ACHN (cell line): Measurements from ENCODE around the gene SLC24A3.

ENCODE experiments used
- DNase-seq: peaks from one replicate; pipeline ENCODE4 v3.0.0-alpha.2; 2015
- in situ Hi-C: cut with HindIII; loops from 2 replicates; pipeline ENCODE4 v1.10.0; 2017; ENCODE audit warnings: low sequenced_read_pairs, low pct_ligation_motif_present, low pct_unique_long_range_greater_than_20kb

Gene SLC24A3

GRCh38 chr20:19457611-19458010, 245.2 kb downstream of the SLC24A3 start:
- DNase-seq, result no peak
- in situ Hi-C loops, result no loop called here

- DNase-seq, result no peak
- in situ Hi-C loops, result no loop called here
Observed at GRCh38 chr20:19460386-19460785, 247.9 kb downstream of the SLC24A3 start.

- in situ Hi-C loops, result no loop called here
- no peak for DNase-seq
Observed at GRCh38 chr20:19462491-19462890, 250.0 kb downstream of the SLC24A3 start.

- no peak for DNase-seq
Observed at GRCh38 chr20:19463597-19463996, 251.2 kb downstream of the SLC24A3 start.

GRCh38 chr20:19465536-19465935, 253.1 kb downstream of the SLC24A3 start:
- DNase-seq, result no peak
- in situ Hi-C loops, result no loop called here

More at GRCh38 chr20:19463597-19463996, 251.2 kb downstream of the SLC24A3 start:
- in situ Hi-C loops, result no loop called here

- no peak for DNase-seq
- in situ Hi-C loops, result no loop called here
Observed at GRCh38 chr20:19466206-19466928, 253.9 kb downstream of the SLC24A3 start.

- in situ Hi-C loops, result no loop called here
- DNase-seq, result no peak
Observed at GRCh38 chr20:19473216-19473921, 260.9 kb downstream of the SLC24A3 start.

GRCh38 chr20:19473922-19474286, 261.5 kb downstream of the SLC24A3 start:
- no peak for DNase-seq
- in situ Hi-C loops, result no loop called here

GRCh38 chr20:19478320-19478895, 266.0 kb downstream of the SLC24A3 start:
- in situ Hi-C loops, result no loop called here
- no peak for DNase-seq

GRCh38 chr20:19482726-19483125, 270.3 kb downstream of the SLC24A3 start:
- in situ Hi-C loops, result no loop called here
- DNase-seq, result no peak

- in situ Hi-C loops, result no loop called here
Observed at GRCh38 chr20:19483309-19483708, 270.9 kb downstream of the SLC24A3 start.

GRCh38 chr20:19486446-19486845, 274.0 kb downstream of the SLC24A3 start:
- in situ Hi-C loops, result no loop called here

More at GRCh38 chr20:19483309-19483708, 270.9 kb downstream of the SLC24A3 start:
- DNase-seq, result no peak

GRCh38 chr20:19487420-19487819, 275.0 kb downstream of the SLC24A3 start:
- DNase-seq, result no peak
- in situ Hi-C loops, result no loop called here

More at GRCh38 chr20:19486446-19486845, 274.0 kb downstream of the SLC24A3 start:
- no peak for DNase-seq

- in situ Hi-C loops, result no loop called here
- no peak for DNase-seq
Observed at GRCh38 chr20:19491241-19491640, 278.8 kb downstream of the SLC24A3 start.

GRCh38 chr20:19492116-19492515, 279.7 kb downstream of the SLC24A3 start:
- DNase-seq, result no peak
- in situ Hi-C loops, result no loop called here

GRCh38 chr20:19492687-19493336, 280.4 kb downstream of the SLC24A3 start:
- DNase-seq, result no peak

GRCh38 chr20:19493794-19494495, 281.5 kb downstream of the SLC24A3 start:
- in situ Hi-C loops, result no loop called here
- no peak for DNase-seq

More at GRCh38 chr20:19492687-19493336, 280.4 kb downstream of the SLC24A3 start:
- in situ Hi-C loops, result no loop called here

GRCh38 chr20:19495905-19496703, 283.7 kb downstream of the SLC24A3 start:
- no peak for DNase-seq
- in situ Hi-C loops, result no loop called here
